HG03060 (cell line): ENCODE measurements around the gene ACVR1B.
A peak's percentile ranks its signal among the peaks of the same experiment; 100 is the strongest.

ENCODE experiments used
- ATAC-seq: cut with Tn5 transposase; IDR thresholded peaks from one replicate; pipeline ENCODE4 v1.9.1; 2021; ENCODE audit warnings: low read depth, moderate number of reproducible peaks; ENCODE audit not compliant: unreplicated experiment

ACVR1B gene

GRCh38 chr12:52003016-52003550 is 51.6 kb downstream of the ACVR1B start:
- no peak for ATAC-seq

GRCh38 chr12:52003591-52003990 is 52.1 kb downstream of the ACVR1B start:
- no peak for ATAC-seq

- ATAC-seq: no peak
Observed at GRCh38 chr12:52004042-52004648, 52.6 kb downstream of the ACVR1B start.

- ATAC-seq: no peak
Observed at GRCh38 chr12:52005218-52005902, 53.9 kb downstream of the ACVR1B start.

- peak; percentile 68 for ATAC-seq
Observed at GRCh38 chr12:52005903-52006703, 54.6 kb downstream of the ACVR1B start.

GRCh38 chr12:52006726-52007157 is 55.2 kb downstream of the ACVR1B start, which contains the start of gene TAMALIN:
TSS of gene TAMALIN (plus strand) at chr12:52006946. CDS start at chr12:52007020, 74 bp downstream.
- ATAC-seq: no peak

- no peak for ATAC-seq
Observed at GRCh38 chr12:52007158-52007921, 55.8 kb downstream of the ACVR1B start.

GRCh38 chr12:52007982-52008510 is 56.5 kb downstream of the ACVR1B start:
- no peak for ATAC-seq

GRCh38 chr12:52009081-52009751 is 57.7 kb downstream of the ACVR1B start:
- ATAC-seq: no peak

- no peak for ATAC-seq
Observed at GRCh38 chr12:52010152-52010622, 58.7 kb downstream of the ACVR1B start.

GRCh38 chr12:52010692-52011601 is 59.4 kb downstream of the ACVR1B start:
- no peak for ATAC-seq

- no peak for ATAC-seq
Observed at GRCh38 chr12:52011602-52012214, 60.2 kb downstream of the ACVR1B start.

- ATAC-seq: no peak
Observed at GRCh38 chr12:52013626-52014310, 62.3 kb downstream of the ACVR1B start.

- no peak for ATAC-seq
Observed at GRCh38 chr12:52014567-52015530, 63.4 kb downstream of the ACVR1B start.

- no peak for ATAC-seq
Observed at GRCh38 chr12:52015532-52016041, 64.1 kb downstream of the ACVR1B start.
